ENCODE results near the gene AEBP1.

Gene AEBP1

GRCh38 chr7:44103923-44104859 is at the start of gene AEBP1:
TSS of gene AEBP1 (plus strand) at chr7:44104345. CDS start at chr7:44104666, 321 bp downstream.
- peak; percentile 20 to 29 for DNase-seq

- DNase-seq, result no peak
Observed at GRCh38 chr7:44056681-44057080, 47.5 kb upstream of the AEBP1 start.

GRCh38 chr7:44057181-44057848 is 46.8 kb upstream of the AEBP1 start:
- DNase-seq, result no peak

- DNase-seq, result no peak
Observed at GRCh38 chr7:44057849-44058758, 46.0 kb upstream of the AEBP1 start.

DNA sequence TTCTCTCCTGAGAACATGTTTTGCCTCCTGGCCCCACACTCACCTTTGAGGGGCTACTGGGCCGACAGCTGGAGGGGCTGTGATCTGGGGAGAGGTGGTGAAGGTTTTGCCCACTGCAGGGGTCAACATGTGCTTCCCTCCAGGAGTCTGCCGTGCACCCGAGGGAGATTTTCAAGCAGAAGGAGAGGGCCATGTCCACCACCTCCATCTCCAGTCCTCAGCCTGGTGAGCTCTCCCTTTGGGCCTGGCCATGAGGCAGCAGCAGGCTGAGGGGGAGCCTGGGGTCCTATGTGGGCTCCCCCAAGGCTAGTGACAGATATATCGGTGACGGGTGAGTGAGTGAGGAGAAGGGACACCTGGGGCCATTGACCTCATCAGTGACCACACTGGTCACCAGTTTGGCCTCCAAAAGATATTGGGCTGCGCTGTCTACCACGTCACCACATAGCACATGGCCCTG is 45.4 kb upstream of the AEBP1 start:
- DNase-seq, result no peak

DNA sequence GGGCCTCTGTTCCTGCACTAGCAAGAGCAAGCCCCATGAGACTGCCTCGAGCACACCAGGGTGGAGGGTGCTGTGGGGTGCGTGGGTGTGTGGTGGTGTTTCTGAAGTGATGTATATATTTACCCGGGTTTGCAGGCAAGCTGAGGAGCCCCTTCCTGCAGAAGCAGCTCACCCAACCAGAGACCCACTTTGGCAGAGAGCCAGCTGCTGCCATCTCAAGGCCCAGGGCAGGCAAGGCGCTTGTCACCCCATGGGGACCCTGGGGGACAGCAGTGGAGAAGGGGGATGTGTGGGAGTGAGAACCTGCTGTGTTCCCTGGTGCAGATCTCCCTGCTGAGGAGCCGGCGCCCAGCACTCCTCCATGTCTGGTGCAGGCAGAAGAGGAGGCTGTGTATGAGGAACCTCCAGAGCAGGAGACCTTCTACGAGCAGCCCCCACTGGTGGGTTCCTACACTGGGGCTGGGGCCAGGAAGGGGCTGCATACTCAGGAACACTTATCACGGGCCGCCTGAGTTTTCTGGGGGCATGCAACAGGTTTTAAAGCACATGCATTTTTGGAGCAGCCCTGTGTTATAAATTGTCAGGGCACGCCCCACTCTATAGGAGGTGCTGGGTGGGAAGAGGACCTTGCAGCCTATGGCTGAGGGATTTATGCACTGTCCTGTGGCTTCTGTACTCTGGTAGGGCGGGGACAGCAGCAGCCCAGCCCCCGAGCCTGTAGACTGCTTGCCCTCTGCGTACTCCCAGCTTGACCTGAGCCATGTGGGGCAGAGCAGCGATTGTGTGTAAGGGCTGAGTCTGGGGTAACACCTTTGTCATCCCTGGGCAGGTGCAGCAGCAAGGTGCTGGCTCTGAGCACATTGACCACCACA is 44.7 kb upstream of the AEBP1 start:
- DNase-seq, result no peak

- no peak for DNase-seq
Observed at GRCh38 chr7:44060091-44060947, 43.8 kb upstream of the AEBP1 start.

GRCh38 chr7:44060948-44061644 is 43.0 kb upstream of the AEBP1 start:
- no peak for DNase-seq

- no peak for DNase-seq
Observed at GRCh38 chr7:44061645-44062179, 42.4 kb upstream of the AEBP1 start.

- no peak for DNase-seq
Observed at GRCh38 chr7:44062180-44062902, 41.8 kb upstream of the AEBP1 start.

GRCh38 chr7:44062903-44063295 is 41.2 kb upstream of the AEBP1 start:
- DNase-seq, result no peak

DNA sequence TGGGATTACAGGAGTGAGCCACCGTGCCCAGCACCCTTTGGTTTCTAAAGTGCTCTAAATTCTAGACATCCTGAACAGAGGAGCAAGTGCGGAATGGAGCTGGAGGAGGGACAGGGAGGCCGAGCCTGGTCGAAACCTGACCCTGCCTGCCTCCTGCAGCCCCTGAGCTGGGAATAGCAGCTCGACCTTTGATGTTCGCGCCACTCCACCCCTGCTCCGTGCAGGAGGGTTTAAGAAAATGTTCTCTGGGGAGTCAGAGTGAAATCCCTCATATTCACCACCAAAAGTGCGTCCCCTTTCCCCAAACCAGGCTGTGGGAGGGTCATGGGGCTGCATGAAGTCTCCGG is 40.6 kb upstream of the AEBP1 start:
- no peak for DNase-seq

DNA sequence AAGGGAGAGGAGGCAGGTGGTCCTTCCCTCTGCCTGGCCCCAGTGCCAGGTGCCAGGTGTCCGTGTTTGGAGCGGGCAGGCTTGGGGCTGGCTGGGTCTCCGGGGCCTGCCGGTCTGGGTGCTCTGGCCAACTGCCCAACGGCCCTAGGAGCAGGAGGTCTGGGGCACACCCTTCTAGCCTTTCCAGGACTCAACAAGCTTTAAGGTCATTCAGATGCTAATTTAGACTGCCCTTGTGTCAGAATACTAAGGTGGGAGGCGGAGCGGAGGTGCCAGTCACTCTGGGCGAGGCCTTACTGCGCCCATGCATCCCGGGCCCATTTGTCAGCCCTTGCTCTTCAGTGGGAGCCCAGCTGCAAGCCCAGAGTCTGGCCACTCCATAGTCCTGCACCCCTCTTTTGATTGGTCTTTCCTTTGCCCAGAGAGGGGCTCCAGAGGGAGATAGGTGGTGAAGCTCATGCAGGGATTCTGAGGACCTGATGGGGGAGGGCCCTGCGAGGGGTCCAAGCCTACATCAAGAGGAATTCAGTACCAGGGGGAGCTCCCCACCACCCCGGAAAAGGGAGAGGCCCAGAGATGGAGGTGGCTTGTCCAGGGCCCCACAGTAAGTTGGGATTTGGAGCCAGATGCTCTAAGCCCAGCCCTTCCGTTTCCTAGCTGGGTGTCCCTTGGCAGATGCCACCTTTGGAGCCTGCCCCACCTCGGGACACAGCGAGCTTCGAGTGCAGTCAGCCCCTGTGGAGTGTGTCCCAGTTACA is 40.1 kb upstream of the AEBP1 start:
- no peak for DNase-seq

GRCh38 chr7:44064791-44065430 is 39.2 kb upstream of the AEBP1 start:
- DNase-seq, result no peak

DNA sequence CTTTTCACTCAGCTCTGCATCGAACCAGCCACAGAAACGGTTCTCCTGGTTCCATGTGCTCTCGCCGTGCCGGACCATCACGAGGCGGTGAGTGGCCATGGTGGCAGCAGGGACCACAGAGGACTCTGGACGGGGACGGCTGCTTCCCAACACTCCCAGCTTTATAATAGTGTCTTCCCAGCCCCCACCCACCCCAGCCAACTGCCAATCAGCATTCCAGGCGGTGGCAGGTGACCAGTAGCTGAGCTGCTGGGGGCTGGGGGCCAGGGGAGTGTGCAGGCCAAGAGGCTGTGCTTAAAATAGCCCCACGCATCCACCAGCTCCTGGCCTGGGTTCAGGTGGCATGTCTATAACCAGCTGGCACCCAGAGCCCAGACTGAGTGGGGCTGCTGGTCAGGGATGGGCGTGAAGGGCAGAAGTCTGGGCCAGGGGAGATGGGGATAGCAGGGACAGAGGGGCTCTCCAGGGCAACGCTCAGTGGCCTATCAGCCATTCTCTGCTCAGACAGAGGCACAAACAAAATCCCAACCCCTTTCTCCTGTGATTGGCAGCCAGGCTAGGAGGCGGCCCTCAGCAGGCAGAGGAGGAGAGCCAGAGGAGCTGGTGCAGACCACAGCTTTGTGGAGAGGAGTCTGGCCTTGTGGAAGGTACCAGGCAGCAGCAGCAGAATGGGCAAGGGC is 38.6 kb upstream of the AEBP1 start, which contains the start of gene PGAM2:
Gene PGAM2, minus strand, starts transcription at position 137 of the 680 bp plus-strand sequence. Its CDS starts 38 bp downstream, at position 99.
- peak in 1 of 2 experiments; percentile 14 for DNase-seq

DNA sequence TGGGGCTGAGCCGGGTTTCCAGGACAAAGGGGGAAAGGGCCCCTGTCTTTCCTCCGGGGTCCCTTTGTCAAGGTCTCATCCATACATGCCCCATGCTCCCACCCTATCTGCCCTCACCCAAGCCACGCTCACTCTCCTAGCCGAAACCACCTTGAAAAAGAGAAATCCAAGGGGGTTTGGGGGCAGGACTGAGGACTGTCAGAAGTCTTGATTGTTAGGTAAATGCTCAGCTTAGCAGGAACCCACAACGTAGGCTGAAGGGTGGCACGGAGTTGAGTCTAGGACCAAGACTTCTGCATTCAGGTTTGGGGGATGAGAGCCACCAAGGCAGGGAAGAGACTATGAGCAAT is 38.1 kb upstream of the AEBP1 start:
- DNase-seq, result no peak

DNA sequence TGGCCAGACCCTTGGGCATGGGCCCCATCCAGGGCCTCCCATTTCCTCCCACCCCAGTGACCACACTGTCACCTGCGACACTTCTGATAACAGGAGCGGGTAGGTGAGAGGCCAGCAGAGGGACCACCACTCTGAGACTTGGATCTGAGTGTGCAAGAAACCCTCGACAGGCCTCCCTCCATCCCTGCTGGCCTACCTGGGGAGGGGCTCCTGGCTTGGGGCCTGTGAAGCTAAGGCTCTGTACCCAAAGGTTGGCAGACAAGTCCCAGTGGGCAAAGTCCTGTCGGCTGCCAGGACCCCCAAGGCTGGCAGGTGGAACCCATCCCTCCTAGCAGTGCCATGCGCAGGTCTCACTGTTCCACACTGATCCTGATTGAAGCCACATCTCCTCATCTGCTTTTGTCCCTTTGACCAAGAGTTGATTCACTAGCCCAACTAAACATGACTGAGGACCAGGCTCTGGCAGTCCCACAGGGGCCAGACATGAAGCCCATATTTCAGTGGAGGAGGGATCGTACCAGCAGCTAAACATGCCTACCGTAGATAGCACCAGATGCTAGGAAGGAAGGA is 37.6 kb upstream of the AEBP1 start:
- no peak for DNase-seq
